HPDE6-E6E7 (cell line): Measurements from ENCODE around the gene PDZD8.

Experiments
- DNase-seq: peaks from one replicate; pipeline ENCODE4 v3.0.0; 2011; ENCODE audit warnings: missing footprints; ENCODE audit errors: extremely low spot score

The PDZD8 gene

GRCh38 chr10:117398029-117398428 is 22.8 kb upstream of the PDZD8 start:
- DNase-seq: no peak

GRCh38 chr10:117391436-117392205 is 16.4 kb upstream of the PDZD8 start:
- DNase-seq: no peak

DNA sequence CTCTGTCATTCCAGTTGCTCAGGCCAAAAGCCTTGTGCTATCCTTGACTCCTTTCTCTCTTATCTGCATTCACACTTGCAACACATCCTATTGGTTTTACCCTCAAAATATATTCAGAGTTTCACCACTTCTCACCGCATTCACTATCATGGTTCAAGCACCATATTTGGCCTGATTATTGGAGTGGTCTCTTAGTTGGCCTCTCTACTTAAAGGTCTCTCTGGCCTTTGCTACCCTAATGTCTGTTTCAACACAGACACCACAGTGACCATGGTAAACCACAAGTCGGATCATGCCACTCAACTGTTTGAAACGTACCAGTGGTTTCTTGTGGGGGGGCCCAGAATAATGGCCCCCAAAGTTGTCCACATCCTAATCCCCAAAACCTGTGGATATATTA is 15.2 kb upstream of the PDZD8 start:
- no peak for DNase-seq

GRCh38 chr10:117386805-117387204 is 11.6 kb upstream of the PDZD8 start:
- no peak for DNase-seq

GRCh38 chr10:117382861-117383260 is 7.6 kb upstream of the PDZD8 start:
- no peak for DNase-seq

- no peak for DNase-seq
Observed at GRCh38 chr10:117374506-117375359, 507 bp downstream of the PDZD8 start.

DNA sequence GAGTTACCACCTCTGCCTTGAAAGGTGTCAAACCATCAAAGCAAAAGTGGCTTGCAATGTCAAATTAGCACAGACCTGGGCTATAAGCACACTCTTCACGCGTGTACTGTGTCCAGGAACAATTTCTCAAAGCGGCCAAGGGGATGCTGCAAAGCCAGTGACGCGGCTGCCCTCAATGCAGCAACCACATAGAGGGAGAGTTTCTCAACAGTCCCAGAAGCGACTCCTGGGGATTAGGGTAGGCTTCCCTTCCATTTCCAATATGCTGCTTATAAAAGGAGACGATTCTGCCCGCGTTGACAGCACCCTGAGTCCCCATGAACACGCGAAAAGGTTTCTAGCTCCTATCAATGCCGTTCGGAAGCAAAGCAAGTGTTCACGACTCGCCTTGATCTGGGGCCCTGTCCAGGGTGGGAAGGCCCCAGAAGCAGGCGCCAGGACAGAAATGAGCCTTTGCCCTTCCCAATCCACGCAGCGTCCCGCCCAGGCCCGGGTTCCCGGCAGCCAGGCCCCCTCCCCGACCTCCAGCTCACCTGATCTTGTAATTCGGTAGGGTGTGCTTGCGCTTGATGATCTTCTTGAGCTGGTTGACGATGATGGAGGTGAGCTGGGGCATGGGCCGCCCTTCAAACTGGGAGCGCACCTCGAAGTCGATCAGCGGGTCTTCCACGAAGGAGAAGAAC is 1.3 kb downstream of the PDZD8 start:
- no peak for DNase-seq

DNA sequence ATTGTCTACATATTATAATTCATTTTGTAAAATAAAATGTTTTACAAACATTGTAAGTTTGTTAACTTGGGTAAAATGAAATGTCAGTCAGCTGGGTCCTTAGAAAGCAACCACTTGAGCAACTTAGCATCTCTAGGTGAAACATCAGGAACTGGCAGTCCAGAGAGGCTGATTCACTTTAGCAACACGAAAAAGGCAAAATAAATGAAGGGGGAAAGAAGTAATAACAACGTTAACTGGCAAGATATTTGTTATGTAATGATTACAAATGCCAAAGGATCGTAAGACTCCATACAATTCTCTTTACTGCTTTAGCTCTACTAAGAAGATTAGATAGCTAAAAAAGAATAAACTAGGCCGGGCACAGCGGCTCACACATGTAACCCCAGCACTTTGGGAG is 5.0 kb downstream of the PDZD8 start:
- no peak for DNase-seq

- DNase-seq: no peak
Observed at GRCh38 chr10:117367718-117368117, 7.5 kb downstream of the PDZD8 start.

- no peak for DNase-seq
Observed at GRCh38 chr10:117366741-117367140, 8.5 kb downstream of the PDZD8 start.

DNA sequence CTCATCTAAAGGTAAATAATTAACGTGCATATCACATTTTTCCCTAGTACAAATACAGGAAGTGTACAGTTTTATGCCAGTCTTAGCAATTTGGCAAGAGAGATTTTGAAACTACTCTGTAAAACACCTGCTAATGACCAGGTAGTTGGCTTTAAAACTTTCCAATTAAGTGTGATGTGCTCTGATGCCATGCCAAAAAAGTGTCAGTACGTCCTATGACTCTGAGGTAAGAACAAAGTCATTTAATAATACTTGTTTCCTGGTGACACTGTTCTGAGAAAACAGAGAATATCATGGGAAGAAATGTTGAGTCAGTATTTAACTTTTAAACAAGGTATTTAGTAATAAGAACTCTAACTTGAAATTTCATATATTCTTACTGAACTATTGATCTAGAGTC is 9.6 kb downstream of the PDZD8 start:
- no peak for DNase-seq

GRCh38 chr10:117364110-117364960 is 10.9 kb downstream of the PDZD8 start:
- no peak for DNase-seq

- no peak for DNase-seq
Observed at GRCh38 chr10:117363028-117363427, 12.2 kb downstream of the PDZD8 start.

GRCh38 chr10:117362313-117362712 is 12.9 kb downstream of the PDZD8 start:
- no peak for DNase-seq

- DNase-seq: no peak
Observed at GRCh38 chr10:117360994-117361667, 14.1 kb downstream of the PDZD8 start.

- peak; percentile 28 for DNase-seq
Observed at GRCh38 chr10:117360016-117360415, 15.2 kb downstream of the PDZD8 start.

- no peak for DNase-seq
Observed at GRCh38 chr10:117355072-117355471, 20.2 kb downstream of the PDZD8 start.

DNA sequence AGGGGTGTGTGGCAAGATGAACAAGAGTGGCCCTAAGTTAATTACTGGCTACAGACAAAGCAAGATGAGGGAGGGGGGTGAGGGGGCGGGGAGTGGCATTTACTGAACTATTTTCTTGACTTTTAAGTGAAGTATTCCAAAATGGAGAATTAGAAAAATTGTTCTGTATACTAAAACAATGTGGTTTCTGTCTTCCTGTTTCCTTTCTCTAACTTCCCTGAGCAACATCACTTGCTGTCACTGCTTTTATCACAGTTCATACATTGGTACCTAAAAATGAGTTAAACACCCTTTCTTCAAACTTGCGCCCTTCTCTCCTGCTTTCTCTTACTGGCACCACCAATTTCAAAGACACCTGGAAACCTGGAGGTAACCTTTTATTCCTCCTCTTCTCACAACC is 21.6 kb downstream of the PDZD8 start:
- DNase-seq: no peak

DNA sequence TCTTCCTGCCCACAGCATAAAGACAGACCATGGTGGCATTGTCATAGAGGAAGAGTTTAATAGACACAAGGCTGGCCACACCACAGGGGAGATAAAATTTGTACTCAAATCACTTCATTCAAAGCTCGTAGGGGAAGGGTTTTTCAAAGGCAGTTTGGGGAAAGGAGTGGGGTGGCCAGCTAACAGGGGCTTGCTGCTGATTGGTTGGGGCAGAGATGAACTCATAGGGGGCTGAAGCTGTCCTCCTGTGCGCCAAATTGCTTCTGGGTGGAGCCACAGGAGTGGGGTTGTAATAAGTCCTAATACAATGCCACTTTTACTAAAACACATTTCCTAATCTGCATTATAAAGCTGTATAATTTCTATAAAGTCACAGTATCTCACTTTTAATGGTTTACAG is 22.5 kb downstream of the PDZD8 start:
- no peak for DNase-seq

DNA sequence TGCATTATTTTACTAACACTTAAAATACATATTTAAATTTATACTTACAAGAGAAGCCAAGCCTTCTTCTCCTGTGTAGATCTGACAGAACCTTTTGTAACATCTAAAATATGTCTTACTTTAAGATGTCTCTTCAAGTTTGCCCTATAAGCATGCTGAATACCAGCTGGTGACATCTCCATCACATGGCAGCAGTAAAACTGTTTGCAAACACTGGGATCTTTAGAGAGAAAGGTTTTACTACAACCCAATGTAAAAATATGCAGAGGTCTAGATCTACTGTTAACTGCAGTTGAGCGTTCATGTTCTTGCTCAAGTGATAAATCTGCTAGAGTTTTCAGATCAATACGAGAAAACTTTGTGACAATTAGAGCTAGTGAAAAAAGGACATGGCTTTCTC is 23.2 kb downstream of the PDZD8 start:
- no peak for DNase-seq

GRCh38 chr10:117351558-117351957 is 23.7 kb downstream of the PDZD8 start:
- DNase-seq: no peak
